OCI-LY3 (cell line): ENCODE measurements around the gene MRGPRE.

ENCODE experiments used
- CTCF ChIP-seq: fragments of 200-600, 300-600 bp; sonication (generic); IDR thresholded peaks from 2 replicates; pipeline ENCODE4 v1.5.1; 2014; ENCODE audit warnings: antibody characterized with exemption, low read length, low read depth
- EZH2phosphoT487 ChIP-seq: fragments of 200-600 bp; shearing (Covaris generic); IDR thresholded peaks from 2 replicates; pipeline ENCODE4 v1.6.1; 2018; ENCODE audit warnings: antibody characterized with exemption, mixed run types, low read depth

- TF ChIP-seq CTCF (no peak), EZH2phosphoT487 (no peak)
Observed at GRCh38 chr11:3195251-3196160, 36.7 kb downstream of the MRGPRE start.
